NB4 (cell line): ENCODE measurements around the gene OR2T10.

Experiments used
- CTCF ChIP-seq: IDR thresholded peaks from one replicate; pipeline ENCODE4 v1.5.1; 2012; ENCODE audit warnings: low read depth, low read length
- MAX ChIP-seq: IDR thresholded peaks from 2 replicates; pipeline ENCODE4 v1.6.1; 2011; ENCODE audit warnings: low read depth, low read length
- POLR2A ChIP-seq: IDR thresholded peaks from 2 replicates; pipeline ENCODE4 v1.6.1; 2011; ENCODE audit warnings: mild to moderate bottlenecking; ENCODE audit not compliant: insufficient read length; ENCODE audit errors: extremely low read depth

GRCh38 chr1:248585266-248585665, 12.2 kb downstream of the OR2T10 start:
- TF ChIP-seq POLR2A (no peak), CTCF (no peak), MAX (no peak)
